ENCODE data around the gene C5orf15.

- no peak for TF ChIP-seq CTCF (optimal IDR thresholded peaks at IDR 0.05 in 1 of 3, IDR thresholded peaks at IDR 0.05 in 1 of 3, conservative IDR thresholded peaks at IDR 0.05 in 1 of 3; ENCODE audit: extremely low read depth in 1 of 3, insufficient read depth in 2 of 3, low read length in 3 of 3)
- no peak for TF ChIP-seq EZH2 (IDR thresholded peaks at IDR 0.05; ENCODE audit: low read length)
Measured at GRCh38 chr5:134000696-134001453, 32.5 kb upstream of the C5orf15 start.
